Right renal pelvis (tissue), 4 donors: ENCODE results near the gene FAM20C. TPM values are rescaled to one million over a fixed set of nuclear protein-coding genes. Genes with fewer than 3 reads are reported as not detected.
"Not testable (repeated sequence)": the region's sequence is repeated elsewhere in the genome, so short reads cannot be mapped to it uniquely, and the experiment has no call there.

Source experiments
- DNase-seq, 4 donors: peaks; one replicate each; pipeline ENCODE4 v3.0.0-alpha.2; 2013; ENCODE audit warnings: low read depth in 4 of 4, low spot score in 3 of 4, missing footprints in 1 of 4
- polyA plus RNA-seq, 4 donors: library from polyadenylated mRNA; unstranded; fragments of 120-200 nt; gene quantifications; one replicate each; pipeline ENCODE4 v1.2.1, GENCODE V29; 2013; ENCODE audit not compliant: insufficient read length in 4 of 4

FAM20C gene
- polyA plus RNA-seq, 4 donors: 62.1 to 78.7 (median 70.8) TPM

- no peak for DNase-seq
Measured at GRCh38 chr7:235576-236395, 43.4 kb downstream of the FAM20C start.

- DNase-seq: no peak
Measured at GRCh38 chr7:236967-237366, 44.6 kb downstream of the FAM20C start.

- no peak for DNase-seq
Measured at GRCh38 chr7:237385-237784, 45.0 kb downstream of the FAM20C start.

- DNase-seq: no peak
Measured at GRCh38 chr7:240146-240676, 47.8 kb downstream of the FAM20C start.

- DNase-seq: no peak
Measured at GRCh38 chr7:240887-241421, 48.6 kb downstream of the FAM20C start.

- DNase-seq: no peak
Measured at GRCh38 chr7:241513-241912, 49.1 kb downstream of the FAM20C start.

GRCh38 chr7:242826-243579, 50.6 kb downstream of the FAM20C start:
- DNase-seq: not testable (repeated sequence)

GRCh38 chr7:243580-243978, 51.2 kb downstream of the FAM20C start:
- not testable (repeated sequence) for DNase-seq

GRCh38 chr7:244974-245373, 52.6 kb downstream of the FAM20C start:
- DNase-seq: no peak

GRCh38 chr7:245574-246295, 53.4 kb downstream of the FAM20C start:
- no peak for DNase-seq

GRCh38 chr7:246451-246850, 54.1 kb downstream of the FAM20C start:
- no peak for DNase-seq

GRCh38 chr7:247181-247580, 54.8 kb downstream of the FAM20C start:
- DNase-seq: no peak

- no peak for DNase-seq
Measured at GRCh38 chr7:247636-248035, 55.3 kb downstream of the FAM20C start.

- no peak for DNase-seq
Measured at GRCh38 chr7:248732-249435, 56.5 kb downstream of the FAM20C start.

GRCh38 chr7:249989-250388, 57.6 kb downstream of the FAM20C start:
- no peak for DNase-seq

GRCh38 chr7:250523-250922, 58.2 kb downstream of the FAM20C start:
- no peak for DNase-seq

- DNase-seq: no peak
Measured at GRCh38 chr7:251005-251404, 58.6 kb downstream of the FAM20C start.

GRCh38 chr7:251446-252175, 59.2 kb downstream of the FAM20C start:
- no peak for DNase-seq

GRCh38 chr7:252216-252965, 60.0 kb downstream of the FAM20C start:
- DNase-seq: no peak
